SK-N-SH (cell line): ENCODE results near the gene FGD6. TPM values are rescaled to one million over a fixed set of nuclear protein-coding genes. Genes with fewer than 3 reads are reported as not detected.
A peak's percentile ranks its signal among the peaks of the same experiment; 100 is the strongest.

Source experiments
- CTCF ChIA-PET: fragments of 300-600, 350-600 bp; formaldehyde crosslinking; extraction: SDS; loops from one replicate; lab custom pipeline; 2021; lab: Yijun Ruan, JAX
- POLR2A ChIA-PET: fragments of 350-600 bp; sonication (Branson Sonifier 250); formaldehyde crosslinking; extraction: SDS; loops from one replicate; lab custom pipeline; 2020; ENCODE audit warnings: antibody characterized with exemption, inconsistent platforms; lab: Yijun Ruan, JAX
- DNase-seq: peaks from one replicate; pipeline ENCODE4 v3.0.0; 2012
- H2AFZ ChIP-seq: fragments of 200-600 bp; sonication (generic); 2 replicates; pipeline ENCODE4 v1.8.1; 2016; ENCODE audit warnings: antibody characterized with exemption, mild to moderate bottlenecking, low read depth
- H3F3A ChIP-seq: fragments of 200-600 bp; sonication (generic); replicated peaks from 2 replicates; pipeline ENCODE3; 2016; ENCODE audit warnings: antibody characterized with exemption, mild to moderate bottlenecking; ENCODE audit not compliant: insufficient read depth
- H3K27ac ChIP-seq, 2 experiments: fragments of 200-500 bp in 1 of 2; fragments of 200-600 bp in 1 of 2; sonication (Bioruptor generic) in 1 of 2; sonication (generic), shearing (Covaris generic) in 1 of 2; 2 replicates each; pipeline versions ENCODE4 v1.5.1 to v1.6.1; 2014 to 2016; ENCODE audit warnings: low read depth in 2 of 2, inconsistent platforms in 1 of 2, low read length in 1 of 2, mild to moderate bottlenecking in 1 of 2, mixed read lengths in 1 of 2
- H3K27me3 ChIP-seq: fragments of 200-600 bp; sonication (generic), shearing (Covaris generic); 2 replicates; pipeline ENCODE4 v1.6.1; 2016; ENCODE audit warnings: mixed run types; ENCODE audit not compliant: insufficient read depth
- H3K36me3 ChIP-seq, 2 experiments: fragments of 200-500 bp in 1 of 2; fragments of 200-600 bp in 1 of 2; sonication (Bioruptor generic) in 1 of 2; sonication (generic) in 1 of 2; replicated peaks in 1 of 2; 2 replicates each; pipeline versions ENCODE3 to v1.5.1; 2014 to 2016; ENCODE audit warnings: low read length in 1 of 2, mild to moderate bottlenecking in 1 of 2; ENCODE audit not compliant: insufficient read depth in 2 of 2, control insufficient read depth in 1 of 2
- H3K4me1 ChIP-seq, 2 experiments: fragments of 200-500 bp in 1 of 2; fragments of 200-600 bp in 1 of 2; sonication (Bioruptor generic) in 1 of 2; sonication (generic), shearing (Covaris generic) in 1 of 2; 2 replicates each; pipeline versions ENCODE4 v1.5.1 to v1.6.1; 2014 to 2016; ENCODE audit warnings: low read depth in 1 of 2, low read length in 1 of 2, mixed run types in 1 of 2; ENCODE audit not compliant: insufficient read depth in 2 of 2, control insufficient read depth in 1 of 2
- H3K4me2 ChIP-seq: fragments of 200-600 bp; sonication (generic), shearing (Covaris generic); 2 replicates; pipeline ENCODE4 v1.6.1; 2017; ENCODE audit warnings: mixed run types
- H3K4me3 ChIP-seq, 2 experiments: fragments of 200-500 bp in 1 of 2; fragments of 200-600 bp in 1 of 2; sonication (Bioruptor generic) in 1 of 2; sonication (generic), shearing (Covaris generic) in 1 of 2; 2 replicates each; pipeline versions ENCODE4 v1.5.1 to v1.8.1; 2014 to 2016; ENCODE audit warnings: low read depth in 2 of 2, inconsistent platforms in 1 of 2, low read length in 1 of 2, mild to moderate bottlenecking in 1 of 2, mixed read lengths in 1 of 2, moderate library complexity in 1 of 2
- H3K79me2 ChIP-seq: fragments of 200-600 bp; sonication (generic); 2 replicates; pipeline ENCODE4 v1.8.1; 2017; ENCODE audit warnings: mild to moderate bottlenecking; ENCODE audit not compliant: insufficient read depth
- H3K9ac ChIP-seq: fragments of 200-600 bp; sonication (generic); 2 replicates; pipeline ENCODE4 v1.6.1; 2017; ENCODE audit warnings: mixed run types
- H3K9me2 ChIP-seq: fragments of 200-600 bp; sonication (generic); 2 replicates; pipeline ENCODE4 v1.6.1; 2017; ENCODE audit warnings: mixed run types
- H3K9me3 ChIP-seq: fragments of 200-600 bp; sonication (generic); 2 replicates; pipeline ENCODE4 v1.6.1; 2017; ENCODE audit warnings: mixed run types, mild to moderate bottlenecking, moderate library complexity
- H4K20me1 ChIP-seq: fragments of 200-600 bp; sonication (generic); 2 replicates; pipeline ENCODE4 v1.6.1; 2017; ENCODE audit warnings: mild to moderate bottlenecking, mixed run types; ENCODE audit not compliant: insufficient read depth
- GABPA ChIP-seq: IDR thresholded peaks from 2 replicates; pipeline ENCODE4 v1.4.0; 2012; ENCODE audit warnings: low read depth, mild to moderate bottlenecking
- JUND ChIP-seq: IDR thresholded peaks from 2 replicates; pipeline ENCODE4 v1.4.0; 2012
- RCOR1 ChIP-seq: fragments of 150-350 bp; IDR thresholded peaks from 2 replicates; pipeline ENCODE4 v1.6.1; 2017; ENCODE audit warnings: antibody characterized with exemption, low read length
- RFX5 ChIP-seq: IDR thresholded peaks from 2 replicates; pipeline ENCODE4 v1.6.1; 2012; ENCODE audit warnings: mild to moderate bottlenecking, improper control_type of control experiment, low read length
- SIN3A ChIP-seq: IDR thresholded peaks from 2 replicates; pipeline ENCODE4 v1.6.1; 2012; ENCODE audit warnings: low read depth, mild to moderate bottlenecking, low read length, moderate library complexity, borderline replicate concordance
- TAF1 ChIP-seq: IDR thresholded peaks from 2 replicates; pipeline ENCODE4 v1.6.1; 2012; ENCODE audit warnings: low read depth, mild to moderate bottlenecking, low read length, moderate library complexity, borderline replicate concordance
- WGBS: methylation state at CpG from one replicate; pipeline ENCODE4 v1.1.6; 2017; ENCODE audit warnings: low lambda C conversion rate; 5-methylcytosine and 5-hydroxymethylcytosine counted together
- polyA plus RNA-seq, 3 experiments: library from polyadenylated mRNA; depleted of rRNA; stranded (reverse); fragments of >200 nt; gene quantifications; 2 replicates each; pipeline ENCODE4 v1.2.3, GENCODE V29; 2012
- TF ChIP-seq, protein P1 (sequence below): IDR thresholded peaks from 2 replicates; pipeline ENCODE4 v1.4.0; 2012; ENCODE audit warnings: low read depth
- TF ChIP-seq, protein P2 (sequence below): IDR thresholded peaks from 2 replicates; pipeline ENCODE4 v1.6.1; 2012; ENCODE audit warnings: mild to moderate bottlenecking, low read depth, low read length, moderate library complexity
- TF ChIP-seq, protein P3 (sequence below): IDR thresholded peaks from 2 replicates; pipeline ENCODE4 v1.4.0; 2012; ENCODE audit warnings: low read depth, borderline replicate concordance

The FGD6 gene
- polyA plus RNA-seq, 1 of the 3 experiments (the other 2 are of a cell fraction) = 2.8 TPM

DNA sequence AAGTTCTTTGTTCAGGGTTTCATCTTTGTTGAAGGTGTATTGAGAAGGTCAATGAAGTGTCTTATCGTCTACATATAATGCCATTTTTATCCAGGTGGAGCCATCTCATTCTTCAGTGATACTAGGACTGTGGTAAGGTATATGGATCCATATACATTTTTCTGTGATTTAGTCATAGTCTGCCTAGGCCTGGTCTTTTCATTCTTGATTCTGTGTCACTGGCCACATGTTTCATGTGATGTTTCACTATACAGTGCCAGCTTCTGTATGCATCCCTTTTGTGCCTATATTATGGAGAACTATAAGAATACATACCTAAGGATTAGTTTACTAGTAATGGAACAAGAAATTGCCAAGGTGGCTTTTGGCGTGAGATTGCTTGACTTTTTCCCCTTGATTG, 40.9 kb upstream of the FGD6 start:
- 97% methylated on average over 2 of the region's 2 CpGs for WGBS

DNA sequence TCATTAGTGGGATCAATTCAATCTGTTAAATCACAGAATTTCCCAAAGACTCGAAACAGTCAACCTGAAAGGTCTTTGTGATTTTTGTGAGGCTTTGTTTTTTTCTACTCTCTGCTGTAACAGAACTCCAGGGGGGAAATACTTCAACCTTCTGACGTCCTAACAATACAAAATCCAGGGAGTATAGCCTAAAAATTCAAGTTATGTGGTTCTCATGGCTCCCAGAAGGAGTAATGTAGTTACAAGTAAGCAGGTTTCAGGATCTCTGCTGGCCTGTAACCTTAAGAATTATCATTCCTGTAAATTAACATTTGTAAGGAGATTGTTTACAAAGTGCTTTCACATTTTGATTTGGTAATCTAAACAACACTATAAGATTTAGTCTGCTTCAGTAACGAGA, 40.3 kb upstream of the FGD6 start:
- peaks cover 0 to 13% of the 10 kb centered on the region in 2 experiments; a peak in 2 of 4 replicates for H3K4me1 ChIP-seq
- no peak overlapping the region for H3K9ac ChIP-seq
- no peak overlapping the region for H3K4me3 ChIP-seq
- peaks cover 47 to 49% of the 10 kb centered on the region in 2 experiments for H3K36me3 ChIP-seq
- ChIA-PET CTCF (interaction anchor here (0.9 kb wide), 2 partner anchors 79 to 711 kb away, joined by 3 read pairs; no protein-coding TSS in a partner anchor), POLR2A (no interaction called here)
- peaks cover 10% of the 10 kb centered on the region for H3F3A ChIP-seq
- DNase-seq = no peak
- no peaks in the 10 kb centered on the region for H3K27me3 ChIP-seq
- no peaks in the 10 kb centered on the region for H3K9me2 ChIP-seq
- H3K9me3 ChIP-seq = no peaks in the 10 kb centered on the region
- H3K79me2 ChIP-seq = peaks cover 25% of the 10 kb centered on the region; the same call in 1 of the 2 replicates
- H3K27ac ChIP-seq = peak overlapping the region in 1 of 2 experiments; percentile 45; a peak in 1 of 4 replicates
- H4K20me1 ChIP-seq = no peaks in the 10 kb centered on the region
- H3K4me2 ChIP-seq = no peak overlapping the region
- H2AFZ ChIP-seq = no peak overlapping the region
- TF ChIP-seq TAF1 = no peak
- TF ChIP-seq RFX5 = no peak
- 85% methylated on average over 3 of the region's 3 CpGs for WGBS

More for the DNA sequence above, 40.9 kb upstream of the FGD6 start:
- Histone ChIP-seq H4K20me1 (no peaks in the 10 kb centered on the region), H3K4me2 (no peak overlapping the region), H3K9ac (no peak overlapping the region), H3K27me3 (no peaks in the 10 kb centered on the region), H3K4me1 (peaks cover 0 to 18% of the 10 kb centered on the region in 2 experiments; a peak in 2 of 4 replicates), H3K9me3 (no peaks in the 10 kb centered on the region), H3K4me3 (no peak overlapping the region), H3K9me2 (no peaks in the 10 kb centered on the region), H3K36me3 (peaks cover 45 to 50% of the 10 kb centered on the region in 2 experiments), H2AFZ (no peak overlapping the region), H3F3A (peaks cover 10% of the 10 kb centered on the region), H3K27ac (peak overlapping the region in 1 of 2 experiments; percentile 45; a peak in 2 of 4 replicates), H3K79me2 (peaks cover 24% of the 10 kb centered on the region; the same call in 1 of the 2 replicates)
- CTCF ChIA-PET = interaction anchor here (0.9 kb wide), 2 partner anchors 78 to 712 kb away, joined by 3 read pairs; no protein-coding TSS in a partner anchor
- no peak for TF ChIP-seq SIN3A
- peak; percentile 17; the same call in 1 of the 2 replicates for TF ChIP-seq JUND
- TF ChIP-seq, protein P1, sequence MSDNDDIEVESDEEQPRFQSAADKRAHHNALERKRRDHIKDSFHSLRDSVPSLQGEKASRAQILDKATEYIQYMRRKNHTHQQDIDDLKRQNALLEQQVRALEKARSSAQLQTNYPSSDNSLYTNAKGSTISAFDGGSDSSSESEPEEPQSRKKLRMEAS = no peak
- TF ChIP-seq, protein P2, sequence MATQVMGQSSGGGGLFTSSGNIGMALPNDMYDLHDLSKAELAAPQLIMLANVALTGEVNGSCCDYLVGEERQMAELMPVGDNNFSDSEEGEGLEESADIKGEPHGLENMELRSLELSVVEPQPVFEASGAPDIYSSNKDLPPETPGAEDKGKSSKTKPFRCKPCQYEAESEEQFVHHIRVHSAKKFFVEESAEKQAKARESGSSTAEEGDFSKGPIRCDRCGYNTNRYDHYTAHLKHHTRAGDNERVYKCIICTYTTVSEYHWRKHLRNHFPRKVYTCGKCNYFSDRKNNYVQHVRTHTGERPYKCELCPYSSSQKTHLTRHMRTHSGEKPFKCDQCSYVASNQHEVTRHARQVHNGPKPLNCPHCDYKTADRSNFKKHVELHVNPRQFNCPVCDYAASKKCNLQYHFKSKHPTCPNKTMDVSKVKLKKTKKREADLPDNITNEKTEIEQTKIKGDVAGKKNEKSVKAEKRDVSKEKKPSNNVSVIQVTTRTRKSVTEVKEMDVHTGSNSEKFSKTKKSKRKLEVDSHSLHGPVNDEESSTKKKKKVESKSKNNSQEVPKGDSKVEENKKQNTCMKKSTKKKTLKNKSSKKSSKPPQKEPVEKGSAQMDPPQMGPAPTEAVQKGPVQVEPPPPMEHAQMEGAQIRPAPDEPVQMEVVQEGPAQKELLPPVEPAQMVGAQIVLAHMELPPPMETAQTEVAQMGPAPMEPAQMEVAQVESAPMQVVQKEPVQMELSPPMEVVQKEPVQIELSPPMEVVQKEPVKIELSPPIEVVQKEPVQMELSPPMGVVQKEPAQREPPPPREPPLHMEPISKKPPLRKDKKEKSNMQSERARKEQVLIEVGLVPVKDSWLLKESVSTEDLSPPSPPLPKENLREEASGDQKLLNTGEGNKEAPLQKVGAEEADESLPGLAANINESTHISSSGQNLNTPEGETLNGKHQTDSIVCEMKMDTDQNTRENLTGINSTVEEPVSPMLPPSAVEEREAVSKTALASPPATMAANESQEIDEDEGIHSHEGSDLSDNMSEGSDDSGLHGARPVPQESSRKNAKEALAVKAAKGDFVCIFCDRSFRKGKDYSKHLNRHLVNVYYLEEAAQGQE = no peak
- DNase-seq = no peak
- POLR2A ChIA-PET = no interaction called here

DNA sequence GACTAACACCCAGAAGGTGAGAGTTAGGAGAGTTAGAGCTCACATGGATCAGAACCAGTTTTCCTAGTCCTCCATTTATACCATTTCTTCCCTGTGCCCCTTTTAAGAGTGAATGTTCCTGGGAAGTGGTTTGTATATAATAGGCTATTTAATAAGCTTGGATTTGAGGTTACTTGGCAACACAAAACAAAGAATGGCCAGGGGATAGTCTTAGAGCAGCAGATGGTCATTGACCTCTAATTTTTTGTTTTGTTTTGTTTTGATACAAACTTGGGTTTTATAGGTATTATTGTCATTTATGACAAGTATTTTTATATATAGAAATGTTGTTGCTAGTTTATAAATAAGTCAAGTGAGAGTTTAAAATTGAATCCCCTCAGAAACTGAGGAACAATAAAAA, 36.1 kb upstream of the FGD6 start:
- Histone ChIP-seq H3K9me3 (no peaks in the 10 kb centered on the region), H3K4me3 (no peak overlapping the region), H2AFZ (no peak overlapping the region), H3K4me2 (no peak overlapping the region), H3K27ac (no peak overlapping the region), H3K79me2 (peaks cover 53% of the 10 kb centered on the region), H3K9ac (no peak overlapping the region), H3K9me2 (no peaks in the 10 kb centered on the region), H3K27me3 (no peaks in the 10 kb centered on the region), H3K4me1 (peaks cover 7 to 13% of the 10 kb centered on the region in 2 experiments; a peak in 3 of 4 replicates), H3K36me3 (peaks cover 40 to 41% of the 10 kb centered on the region in 2 experiments), H3F3A (peaks cover 11% of the 10 kb centered on the region), H4K20me1 (peaks cover 9% of the 10 kb centered on the region; the same call in 1 of the 2 replicates)
- DNase-seq = no peak
- CTCF ChIA-PET = interaction anchor here (0.5 to 1.1 kb wide), 2 partner anchors 16 to 83 kb away, joined by 3 to 4 read pairs; no protein-coding TSS in a partner anchor
- POLR2A ChIA-PET = no interaction called here
- TF ChIP-seq, protein P3, sequence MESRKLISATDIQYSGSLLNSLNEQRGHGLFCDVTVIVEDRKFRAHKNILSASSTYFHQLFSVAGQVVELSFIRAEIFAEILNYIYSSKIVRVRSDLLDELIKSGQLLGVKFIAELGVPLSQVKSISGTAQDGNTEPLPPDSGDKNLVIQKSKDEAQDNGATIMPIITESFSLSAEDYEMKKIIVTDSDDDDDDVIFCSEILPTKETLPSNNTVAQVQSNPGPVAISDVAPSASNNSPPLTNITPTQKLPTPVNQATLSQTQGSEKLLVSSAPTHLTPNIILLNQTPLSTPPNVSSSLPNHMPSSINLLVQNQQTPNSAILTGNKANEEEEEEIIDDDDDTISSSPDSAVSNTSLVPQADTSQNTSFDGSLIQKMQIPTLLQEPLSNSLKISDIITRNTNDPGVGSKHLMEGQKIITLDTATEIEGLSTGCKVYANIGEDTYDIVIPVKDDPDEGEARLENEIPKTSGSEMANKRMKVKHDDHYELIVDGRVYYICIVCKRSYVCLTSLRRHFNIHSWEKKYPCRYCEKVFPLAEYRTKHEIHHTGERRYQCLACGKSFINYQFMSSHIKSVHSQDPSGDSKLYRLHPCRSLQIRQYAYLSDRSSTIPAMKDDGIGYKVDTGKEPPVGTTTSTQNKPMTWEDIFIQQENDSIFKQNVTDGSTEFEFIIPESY = no peak
- no peak for TF ChIP-seq GABPA
- TF ChIP-seq, protein P1 = no peak
- TF ChIP-seq RCOR1 = no peak
